ENCODE measurements around the gene GCG. TPM values are rescaled to one million over a fixed set of nuclear protein-coding genes. Genes with fewer than 3 reads are reported as not detected.

Gene GCG
- total and polyA plus RNA-seq, 2 donors (not counting 3 experiments of a cell fraction or from before 2014, with no cell fraction given): not detected

DNA sequence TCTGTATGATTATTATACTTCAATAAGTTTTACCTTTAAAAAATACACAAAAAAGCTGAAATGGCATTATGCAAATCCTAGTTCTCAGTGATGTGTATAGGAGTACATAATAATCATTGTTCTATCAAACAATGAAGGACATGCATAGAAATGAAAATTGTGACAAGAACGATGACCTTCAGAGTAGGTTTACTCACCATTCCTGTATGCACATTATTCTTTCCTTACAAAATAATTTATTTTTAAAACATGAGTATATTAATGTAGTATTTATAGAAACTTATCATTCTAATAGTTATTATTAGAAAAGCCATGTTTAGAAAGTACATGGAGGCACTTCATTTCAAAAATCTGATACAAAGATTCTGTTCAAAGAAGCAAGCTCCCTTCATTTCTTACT lies 45.3 kb downstream of the GCG start:
- H3K9me1 ChIP-seq (replicated peaks; ENCODE audit: control insufficient read depth, extremely low read depth, insufficient read depth, low read length): no peaks in the 10 kb centered on the region
- ChIA-PET POLR2A (no interaction called here), CTCF (interaction anchor here (1.2 kb wide), 1 partner anchor 9 kb away, joined by 3 read pairs; no protein-coding TSS in a partner anchor)
- no peak overlapping the region for H3K9ac ChIP-seq (replicated peaks; ENCODE audit: extremely low read depth, insufficient read depth, low read length)
- H2AFZ ChIP-seq (ENCODE audit: low read depth, low read length): no peak overlapping the region
- FAIRE-seq (no peak), DNase-seq (ENCODE audit: low read depth, low spot score) (no peak)
- intact Hi-C loops (cut with micrococcal nuclease): no loop called here
- no peaks in the 10 kb centered on the region for H3K9me3 ChIP-seq (replicated peaks; ENCODE audit: control insufficient read depth, insufficient read depth, low read length)
- H3K4me2 ChIP-seq (ENCODE audit: insufficient read depth, low read length): no peak overlapping the region
- dilution Hi-C loops (cut with MboI; ENCODE audit: extremely low pct_ligation_motif_present, low sequenced_read_pairs): no loop called here
- H3K27ac ChIP-seq (ENCODE audit: insufficient read depth, low read depth, low read length): no peak overlapping the region
- H3K4me1 ChIP-seq (ENCODE audit: control insufficient read depth, extremely low read depth, insufficient read depth, low read length): no peaks in the 10 kb centered on the region
- no TSS peak for BruUV-seq (replicated peaks)
- TF ChIP-seq, protein P1, sequence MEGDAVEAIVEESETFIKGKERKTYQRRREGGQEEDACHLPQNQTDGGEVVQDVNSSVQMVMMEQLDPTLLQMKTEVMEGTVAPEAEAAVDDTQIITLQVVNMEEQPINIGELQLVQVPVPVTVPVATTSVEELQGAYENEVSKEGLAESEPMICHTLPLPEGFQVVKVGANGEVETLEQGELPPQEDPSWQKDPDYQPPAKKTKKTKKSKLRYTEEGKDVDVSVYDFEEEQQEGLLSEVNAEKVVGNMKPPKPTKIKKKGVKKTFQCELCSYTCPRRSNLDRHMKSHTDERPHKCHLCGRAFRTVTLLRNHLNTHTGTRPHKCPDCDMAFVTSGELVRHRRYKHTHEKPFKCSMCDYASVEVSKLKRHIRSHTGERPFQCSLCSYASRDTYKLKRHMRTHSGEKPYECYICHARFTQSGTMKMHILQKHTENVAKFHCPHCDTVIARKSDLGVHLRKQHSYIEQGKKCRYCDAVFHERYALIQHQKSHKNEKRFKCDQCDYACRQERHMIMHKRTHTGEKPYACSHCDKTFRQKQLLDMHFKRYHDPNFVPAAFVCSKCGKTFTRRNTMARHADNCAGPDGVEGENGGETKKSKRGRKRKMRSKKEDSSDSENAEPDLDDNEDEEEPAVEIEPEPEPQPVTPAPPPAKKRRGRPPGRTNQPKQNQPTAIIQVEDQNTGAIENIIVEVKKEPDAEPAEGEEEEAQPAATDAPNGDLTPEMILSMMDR (IDR thresholded peaks at IDR 0.05; ENCODE audit: extremely low read depth in 1 of 2, insufficient read depth in 1 of 2, low read depth in 1 of 2, low read length in 2 of 2): no peak
- no peak for TF ChIP-seq EZH2 (IDR thresholded peaks at IDR 0.05; ENCODE audit: borderline replicate concordance, low read depth, low read length, severe bottlenecking)
- TF ChIP-seq FOS (IDR thresholded peaks at IDR 0.05; ENCODE audit: borderline replicate concordance, insufficient read depth, low read length): no peak
- TF ChIP-seq POLR2A (IDR thresholded peaks at IDR 0.05; ENCODE audit: low read depth, low read length): no peak
- TF ChIP-seq, protein P2, sequence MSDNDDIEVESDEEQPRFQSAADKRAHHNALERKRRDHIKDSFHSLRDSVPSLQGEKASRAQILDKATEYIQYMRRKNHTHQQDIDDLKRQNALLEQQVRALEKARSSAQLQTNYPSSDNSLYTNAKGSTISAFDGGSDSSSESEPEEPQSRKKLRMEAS (IDR thresholded peaks at IDR 0.05; ENCODE audit: insufficient read depth, insufficient read length): no peak
- TF ChIP-seq MYC (IDR thresholded peaks at IDR 0.05; ENCODE audit: low read depth, low read length): no peak
- TF ChIP-seq JUN (IDR thresholded peaks at IDR 0.05; ENCODE audit: borderline replicate concordance, insufficient read depth, insufficient read length, low read depth): no peak
- no peak for TF ChIP-seq GATA2 (IDR thresholded peaks at IDR 0.05; ENCODE audit: insufficient read depth, insufficient read length, low read depth, low read length)
- TF ChIP-seq POLR2AphosphoS5 (IDR thresholded peaks at IDR 0.05; ENCODE audit: insufficient read depth, low read depth, low read length): no peak
- H3K79me2 ChIP-seq (ENCODE audit: control insufficient read depth, insufficient read depth, low read length): no peaks in the 10 kb centered on the region
- no peaks in the 10 kb centered on the region for H3K27me3 ChIP-seq (ENCODE audit: control insufficient read depth in 2 of 2, insufficient read depth in 2 of 2, low read length in 2 of 2)
- H3K36me3 ChIP-seq (ENCODE audit: control insufficient read depth in 2 of 2, extremely low read depth in 1 of 2, insufficient read depth in 2 of 2, low read length in 2 of 2): no peaks in the 10 kb centered on the region
- H3K4me3 ChIP-seq (replicated peaks in 1 of 3; ENCODE audit: insufficient read depth in 1 of 3, low read depth in 1 of 3, low read length in 3 of 3): no peak overlapping the region
- H4K20me1 ChIP-seq (replicated peaks; ENCODE audit: control insufficient read depth, extremely low read depth, insufficient read depth, low read length): no peaks in the 10 kb centered on the region

Measured in endothelial cell of umbilical vein (primary cell).